Omental fat pad (tissue), 4 donors: Measurements from ENCODE around the gene LMBR1. TPM values are rescaled to one million over a fixed set of nuclear protein-coding genes. Genes with fewer than 3 reads are reported as not detected.
"Not testable (repeated sequence)": the region's sequence is repeated elsewhere in the genome, so short reads cannot be mapped to it uniquely, and the experiment has no call there.

Experiments used
- ATAC-seq: fragments of 150-250 bp; one replicate; pipeline ENCODE4 v1.9.1; 2016; ENCODE audit warnings: mild to moderate bottlenecking, moderate library complexity; ENCODE audit not compliant: low FRiP score
- DNase-seq: peaks from one replicate; pipeline ENCODE4 v3.0.0-alpha.2; 2019; ENCODE audit warnings: low spot score
- total RNA-seq, 4 donors: library from RNA; depleted of rRNA; stranded (reverse); fragments of >200 nt; gene quantifications; one replicate each; pipeline ENCODE4 v1.1.0, GENCODE V29; 2016
- TF ChIP-seq, protein P1 (sequence below), 3 donors: fragments of 450-650 bp; IDR thresholded peaks; one replicate each; pipeline ENCODE4 v1.5.1; 2016 to 2017; ENCODE audit warnings: antibody characterized with exemption in 3 of 3, mild to moderate bottlenecking in 3 of 3, moderate library complexity in 2 of 3

Gene LMBR1
- total RNA-seq, 4 donors from 2014 or later = 50.1 to 93.5 (median 59.8) TPM

DNA sequence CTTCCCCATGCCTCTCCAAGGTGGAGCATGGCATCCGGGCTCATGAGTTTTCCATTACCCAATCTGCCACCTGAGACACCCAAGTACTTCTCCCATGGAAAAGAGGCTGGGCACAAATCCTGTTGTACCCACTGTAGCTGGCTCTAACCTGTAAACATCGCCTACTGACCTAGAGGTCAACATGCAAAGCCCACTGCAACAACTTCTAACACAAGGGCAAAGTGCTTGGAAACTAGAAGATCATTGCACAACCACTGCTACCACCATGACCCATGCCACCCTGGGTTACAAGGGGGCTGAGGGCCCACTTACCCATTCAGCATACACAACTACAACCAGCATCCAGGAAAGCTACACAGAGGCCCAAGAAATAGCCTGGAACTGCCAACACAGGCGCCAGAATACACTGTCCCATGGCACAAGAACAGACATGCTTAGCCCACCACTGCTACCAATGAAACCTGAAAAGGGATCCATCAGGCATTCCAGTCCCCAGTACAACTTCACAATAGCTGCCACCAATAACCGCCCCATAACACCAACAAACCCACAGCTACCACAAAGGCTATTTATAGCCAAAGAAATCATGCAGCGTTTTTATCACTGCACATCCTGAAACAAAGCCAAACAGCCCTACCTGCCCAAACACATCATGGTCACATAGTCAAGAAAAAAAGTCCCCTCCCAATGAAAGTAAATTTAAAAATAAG lies 189.1 kb downstream of the LMBR1 start:
- ATAC-seq (peak; percentile 37), DNase-seq (no peak)
- TF ChIP-seq, protein P1, sequence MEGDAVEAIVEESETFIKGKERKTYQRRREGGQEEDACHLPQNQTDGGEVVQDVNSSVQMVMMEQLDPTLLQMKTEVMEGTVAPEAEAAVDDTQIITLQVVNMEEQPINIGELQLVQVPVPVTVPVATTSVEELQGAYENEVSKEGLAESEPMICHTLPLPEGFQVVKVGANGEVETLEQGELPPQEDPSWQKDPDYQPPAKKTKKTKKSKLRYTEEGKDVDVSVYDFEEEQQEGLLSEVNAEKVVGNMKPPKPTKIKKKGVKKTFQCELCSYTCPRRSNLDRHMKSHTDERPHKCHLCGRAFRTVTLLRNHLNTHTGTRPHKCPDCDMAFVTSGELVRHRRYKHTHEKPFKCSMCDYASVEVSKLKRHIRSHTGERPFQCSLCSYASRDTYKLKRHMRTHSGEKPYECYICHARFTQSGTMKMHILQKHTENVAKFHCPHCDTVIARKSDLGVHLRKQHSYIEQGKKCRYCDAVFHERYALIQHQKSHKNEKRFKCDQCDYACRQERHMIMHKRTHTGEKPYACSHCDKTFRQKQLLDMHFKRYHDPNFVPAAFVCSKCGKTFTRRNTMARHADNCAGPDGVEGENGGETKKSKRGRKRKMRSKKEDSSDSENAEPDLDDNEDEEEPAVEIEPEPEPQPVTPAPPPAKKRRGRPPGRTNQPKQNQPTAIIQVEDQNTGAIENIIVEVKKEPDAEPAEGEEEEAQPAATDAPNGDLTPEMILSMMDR (IDR thresholded peaks at IDR 0.05) = no peak

DNA sequence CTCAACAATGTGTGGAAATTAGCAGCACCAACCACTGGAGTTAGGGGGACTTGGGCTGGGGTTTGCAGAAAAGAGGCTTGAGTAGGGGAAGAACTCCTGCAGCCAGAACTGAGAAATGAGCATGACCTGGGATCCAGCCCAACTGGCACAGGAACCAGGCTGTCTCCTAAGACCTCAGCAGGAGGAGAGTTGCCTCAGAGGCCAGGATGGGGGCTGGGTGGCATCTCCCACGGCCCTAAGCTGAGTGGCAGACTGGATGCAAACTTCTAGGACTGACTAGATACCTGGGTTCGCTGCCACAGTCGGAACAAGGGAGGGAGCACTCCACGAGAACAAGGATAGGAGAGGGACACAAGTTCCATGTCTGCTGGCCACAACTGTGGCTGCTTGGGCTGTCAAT lies 189.8 kb downstream of the LMBR1 start:
- TF ChIP-seq, protein P1 (IDR thresholded peaks at IDR 0.05) = no peak
- ATAC-seq (peak; percentile 14), DNase-seq (no peak)

DNA sequence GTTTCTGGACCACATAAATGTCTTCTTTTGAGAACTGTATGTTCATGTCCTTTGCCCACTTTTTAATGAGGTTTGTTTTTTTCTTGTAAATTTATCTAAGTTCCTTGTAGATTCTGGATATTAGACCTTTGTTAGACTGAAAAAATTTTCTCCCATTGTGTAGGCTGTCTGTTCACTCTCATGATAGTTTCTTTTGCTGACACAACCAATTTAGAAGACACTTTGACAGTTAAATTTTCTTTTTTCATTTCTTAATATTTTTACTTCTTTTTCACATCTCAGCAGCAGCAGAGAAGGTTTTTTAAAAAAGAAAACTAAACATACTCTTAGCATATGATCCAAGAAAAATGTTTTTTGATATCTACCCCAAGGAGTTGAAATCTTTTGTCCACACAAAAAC lies 190.6 kb downstream of the LMBR1 start:
- TF ChIP-seq, protein P1 (IDR thresholded peaks at IDR 0.05) = no peak
- ATAC-seq (no peak), DNase-seq (no peak)

DNA sequence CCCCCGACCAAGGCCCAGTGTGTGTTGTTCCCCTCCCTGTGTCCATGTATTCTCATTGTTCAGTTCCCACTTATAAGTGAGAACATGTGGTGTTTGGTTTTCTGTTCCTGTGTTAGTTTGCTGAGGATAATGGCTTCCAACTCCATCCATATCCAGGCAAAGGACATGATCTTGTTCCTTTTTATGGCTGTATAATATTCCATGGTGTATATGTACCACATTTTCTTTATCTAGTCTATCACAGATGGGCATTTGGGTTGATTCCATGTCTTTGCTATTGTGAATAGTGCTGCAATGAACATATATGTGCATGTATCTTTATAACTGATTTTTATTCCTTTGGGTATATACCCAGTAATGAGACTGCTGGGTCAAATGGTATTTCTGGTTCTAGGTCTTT lies 191.2 kb downstream of the LMBR1 start:
- DNase-seq, ATAC-seq: not testable (repeated sequence)

DNA sequence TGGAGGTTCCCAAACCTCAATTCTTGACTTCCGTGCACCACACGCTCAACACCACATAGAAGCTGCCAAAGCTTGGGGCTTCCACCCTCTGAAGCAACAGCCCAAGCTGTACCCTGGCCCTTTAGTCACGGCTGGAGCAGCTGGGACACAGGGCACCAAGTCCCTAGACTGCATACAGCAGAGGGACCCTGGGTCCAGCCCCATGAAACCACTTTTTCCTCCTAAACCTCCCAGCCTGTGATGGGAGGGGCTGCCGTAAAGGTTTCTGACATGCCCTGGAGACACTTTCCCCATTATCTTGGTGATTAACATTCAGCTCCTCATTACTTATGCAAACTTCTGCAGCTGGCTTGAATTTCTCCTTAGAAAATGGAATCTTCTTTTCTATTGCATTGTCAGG lies 194.5 kb downstream of the LMBR1 start:
- not testable (repeated sequence) for ATAC-seq, DNase-seq

DNA sequence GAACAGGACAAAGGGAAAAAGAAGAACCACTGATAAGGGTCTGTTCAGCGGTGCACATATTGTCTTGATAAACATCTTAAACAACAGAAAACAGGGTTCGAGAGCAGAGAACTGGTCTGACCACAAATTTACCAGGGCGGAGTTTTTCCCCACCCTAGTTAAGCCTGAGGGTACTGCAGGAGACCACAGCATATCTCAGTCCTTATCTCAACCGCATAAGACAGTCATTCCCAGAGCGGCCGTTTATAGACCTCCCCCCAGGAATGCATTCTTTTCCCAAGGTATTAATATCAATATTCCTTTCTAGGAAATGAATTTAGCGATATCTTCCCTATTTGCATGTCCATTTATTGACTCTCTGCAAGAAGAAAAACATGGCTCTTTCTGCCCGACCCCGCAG lies 195.7 kb downstream of the LMBR1 start:
- DNase-seq, ATAC-seq: not testable (repeated sequence)

DNA sequence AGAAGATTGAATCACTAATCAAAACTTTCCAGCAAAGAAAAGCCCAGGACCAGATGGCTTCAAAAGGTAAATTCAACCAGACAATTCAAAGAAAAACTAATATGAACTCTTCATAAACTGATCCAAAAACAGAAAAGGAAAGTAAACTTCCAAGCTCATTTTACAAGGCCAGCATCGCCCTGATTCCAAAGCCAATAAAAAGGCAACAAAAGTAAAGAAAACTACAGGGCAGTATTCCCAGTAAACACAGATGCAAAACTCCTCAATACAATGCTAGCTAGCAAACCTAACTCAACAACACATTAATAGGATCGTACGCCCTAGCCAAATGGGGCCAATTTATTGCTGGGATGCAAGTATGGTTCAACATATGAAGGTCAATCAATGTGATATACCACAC lies 199.4 kb downstream of the LMBR1 start:
- no peak for ATAC-seq
- TF ChIP-seq, protein P1 (IDR thresholded peaks at IDR 0.05) = no peak

DNA sequence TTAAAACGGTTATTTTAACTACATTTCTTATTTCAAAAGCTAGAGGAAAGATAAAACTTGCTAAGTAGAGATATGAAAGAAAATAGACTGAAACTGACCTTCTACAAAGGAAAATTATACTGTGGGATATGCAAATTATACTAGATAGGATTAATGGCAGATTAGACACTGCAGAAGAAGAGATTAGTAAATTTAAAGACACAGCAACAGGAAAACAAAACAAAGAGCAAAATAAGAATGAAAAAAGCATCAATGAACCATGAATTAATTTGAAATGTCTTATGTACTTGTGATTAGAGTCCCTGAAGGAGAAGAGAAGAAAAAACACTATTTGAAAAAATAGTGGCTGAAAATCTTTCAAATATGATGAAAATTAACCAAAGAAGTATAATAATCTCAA lies 200.1 kb downstream of the LMBR1 start:
- TF ChIP-seq, protein P1 (IDR thresholded peaks at IDR 0.05) = no peak
- ATAC-seq (no peak), DNase-seq (no peak)

More for the DNA sequence above, 199.4 kb downstream of the LMBR1 start:
- no peak for DNase-seq

DNA sequence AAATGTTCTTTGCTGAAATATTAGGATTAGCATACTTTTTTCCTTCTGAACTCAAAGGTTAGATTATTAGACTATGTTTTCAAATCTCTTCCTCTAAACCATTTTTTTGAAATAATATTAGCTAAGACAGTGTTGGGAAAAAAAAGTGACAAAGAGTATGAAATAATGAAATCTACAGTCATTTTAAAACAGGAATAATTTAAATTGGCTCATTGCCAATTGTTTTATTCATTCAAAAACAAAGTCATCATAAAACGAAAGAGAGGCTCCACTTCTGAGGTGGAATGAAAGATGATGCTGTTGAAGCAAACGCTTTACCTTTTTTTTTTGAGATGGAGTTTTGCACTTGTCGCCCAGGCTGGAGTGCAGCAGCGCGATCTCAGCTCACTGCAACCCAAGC lies 201.2 kb downstream of the LMBR1 start:
- DNase-seq (no peak), ATAC-seq (no peak)
- TF ChIP-seq, protein P1 (IDR thresholded peaks at IDR 0.05) = no peak
